IMR-90 (cell line): Measurements from ENCODE around the gene PTGES. TPM values are rescaled to one million over a fixed set of nuclear protein-coding genes. Genes with fewer than 3 reads are reported as not detected.

Source experiments
- ATAC-seq: fragments of 200-7000 bp; cut with Tn5 transposase; 2 replicates; pipeline ENCODE4 v1.9.1; 2020; ENCODE audit warnings: low read depth, mild to moderate bottlenecking, moderate library complexity
- BruUV-seq: library from RNA; stranded (reverse); fragments of 400-500 nt; replicated peaks from 2 replicates; lab custom pipeline; 2021; lab: Mats Ljungman, UMichigan
- CTCF ChIA-PET: fragments of 300-600 bp; formaldehyde crosslinking; extraction: SDS; loops from one replicate; lab custom pipeline; 2021; ENCODE audit warnings: antibody characterized with exemption; lab: Yijun Ruan, JAX
- POLR2A ChIA-PET: fragments of 300-600 bp; sonication (Branson Sonifier 250); formaldehyde crosslinking; loops from one replicate; lab custom pipeline; 2022; ENCODE audit warnings: antibody characterized with exemption; ENCODE audit not compliant: unreplicated experiment; lab: Charles Lee
- DNase-seq: peaks from one replicate; pipeline ENCODE4 v3.0.0; 2013
- H2AFZ ChIP-seq: replicated peaks from 2 replicates; pipeline ENCODE3; 2013; ENCODE audit warnings: low read length, mild to moderate bottlenecking; ENCODE audit not compliant: poor library complexity
- H2AK5ac ChIP-seq: 2 replicates; pipeline ENCODE4 v1.6.1; 2013; ENCODE audit warnings: low read depth, low read length, inconsistent platforms
- H2AK9ac ChIP-seq: replicated peaks from 2 replicates; pipeline ENCODE3; 2013; ENCODE audit warnings: mild to moderate bottlenecking, low read depth, low read length, moderate library complexity; ENCODE audit not compliant: poor library complexity
- H2BK120ac ChIP-seq: 2 replicates; pipeline ENCODE4 v1.6.1; 2013; ENCODE audit warnings: low read depth, low read length, inconsistent platforms
- H2BK15ac ChIP-seq: 3 replicates; pipeline ENCODE4 v1.6.1; 2013; ENCODE audit warnings: low read depth, low read length, inconsistent platforms
- H2BK20ac ChIP-seq: 2 replicates; pipeline ENCODE4 v1.6.1; 2013; ENCODE audit warnings: low read depth, mild to moderate bottlenecking, inconsistent platforms, low read length, moderate library complexity
- H2BK5ac ChIP-seq: 2 replicates; pipeline ENCODE4 v1.6.1; 2013; ENCODE audit warnings: mild to moderate bottlenecking, low read depth, low read length, inconsistent platforms; ENCODE audit not compliant: poor library complexity, severe bottlenecking
- H3K14ac ChIP-seq: replicated peaks from 2 replicates; pipeline ENCODE4 v1.6.1; 2013; ENCODE audit warnings: low read depth, low read length, inconsistent platforms
- H3K18ac ChIP-seq: 2 replicates; pipeline ENCODE4 v1.6.1; 2013; ENCODE audit warnings: low read depth, low read length, control low read depth
- H3K23ac ChIP-seq: 2 replicates; pipeline ENCODE4 v1.6.1; 2013; ENCODE audit warnings: low read depth, low read length, inconsistent platforms
- H3K27ac ChIP-seq: 2 replicates; pipeline ENCODE4 v1.5.1; 2013; ENCODE audit warnings: mild to moderate bottlenecking, control low read depth, low read length; ENCODE audit not compliant: insufficient read depth
- H3K27me3 ChIP-seq: 2 replicates; pipeline ENCODE4 v1.6.1; 2013; ENCODE audit warnings: low read length; ENCODE audit not compliant: control insufficient read depth, insufficient read depth
- H3K36me3 ChIP-seq: 2 replicates; pipeline ENCODE4 v1.6.1; 2013; ENCODE audit warnings: low read length, mixed read lengths; ENCODE audit not compliant: control insufficient read depth, insufficient read depth
- H3K4ac ChIP-seq: 2 replicates; pipeline ENCODE4 v1.6.1; 2013; ENCODE audit warnings: low read depth, low read length, inconsistent platforms
- H3K4me1 ChIP-seq: 2 replicates; pipeline ENCODE4 v1.6.1; 2013; ENCODE audit warnings: low read length, mixed read lengths; ENCODE audit not compliant: control insufficient read depth, insufficient read depth
- H3K4me2 ChIP-seq: 2 replicates; pipeline ENCODE4 v1.6.1; 2013; ENCODE audit warnings: low read depth, mild to moderate bottlenecking, control low read depth, low read length, moderate library complexity
- H3K4me3 ChIP-seq: 2 replicates; pipeline ENCODE4 v1.5.1; 2013; ENCODE audit warnings: low read depth, mild to moderate bottlenecking, control low read depth, low read length, moderate library complexity; ENCODE audit not compliant: insufficient read depth
- H3K56ac ChIP-seq: 2 replicates; pipeline ENCODE4 v1.6.1; 2013; ENCODE audit warnings: low read length, inconsistent platforms; ENCODE audit not compliant: insufficient read depth; ENCODE audit errors: extremely low read depth
- H3K79me1 ChIP-seq, 2 experiments: 2 replicates each; pipeline ENCODE4 v1.6.1; 2013; ENCODE audit warnings: low read length in 2 of 2, inconsistent platforms in 1 of 2, low read depth in 1 of 2
- H3K9ac ChIP-seq: 2 replicates; pipeline ENCODE4 v1.6.1; 2013; ENCODE audit warnings: low read depth, low read length, control low read depth
- H3K9me1 ChIP-seq: 2 replicates; pipeline ENCODE4 v1.6.1; 2013; ENCODE audit warnings: low read length, inconsistent platforms; ENCODE audit not compliant: insufficient read depth
- H3K9me3 ChIP-seq: 2 replicates; pipeline ENCODE4 v1.6.1; 2013; ENCODE audit warnings: low read length; ENCODE audit not compliant: control insufficient read depth, insufficient read depth
- H4K20me1 ChIP-seq: 2 replicates; pipeline ENCODE4 v1.6.1; 2013; ENCODE audit warnings: low read length, inconsistent platforms; ENCODE audit not compliant: insufficient read depth
- H4K5ac ChIP-seq: 2 replicates; pipeline ENCODE4 v1.6.1; 2013; ENCODE audit warnings: mild to moderate bottlenecking, low read depth, low read length, control low read depth
- H4K8ac ChIP-seq, 2 experiments: 2 replicates each; pipeline ENCODE4 v1.6.1; 2013; ENCODE audit warnings: low read depth in 2 of 2, low read length in 2 of 2, control low read depth in 1 of 2, inconsistent platforms in 1 of 2
- H4K91ac ChIP-seq: 2 replicates; pipeline ENCODE4 v1.6.1; 2013; ENCODE audit warnings: low read depth, low read length, inconsistent platforms; ENCODE audit not compliant: insufficient read depth
- CEBPB ChIP-seq: IDR thresholded peaks from 2 replicates; pipeline ENCODE4 v1.6.1; 2012; ENCODE audit warnings: low read depth, low read length, improper control_type of control experiment
- CHD1 ChIP-seq: IDR thresholded peaks from 2 replicates; pipeline ENCODE4 v1.6.1; 2012; ENCODE audit warnings: low read depth, low read length, improper control_type of control experiment
- CTCF ChIP-seq: conservative IDR thresholded peaks from 2 replicates; pipeline ENCODE4 v1.5.1; 2012; ENCODE audit warnings: mild to moderate bottlenecking, low read depth, low read length, improper control_type of control experiment
- FOS ChIP-seq: fragments of 150-350 bp; IDR thresholded peaks from 2 replicates; pipeline ENCODE4 v1.6.1; 2016; ENCODE audit warnings: low read depth, low read length
- POLR2A ChIP-seq: IDR thresholded peaks from 2 replicates; pipeline ENCODE4 v1.6.1; 2012; ENCODE audit warnings: mild to moderate bottlenecking, low read depth, low read length
- RCOR1 ChIP-seq: IDR thresholded peaks from 2 replicates; pipeline ENCODE4 v1.6.1; 2012; ENCODE audit warnings: mild to moderate bottlenecking, low read length, improper control_type of control experiment; ENCODE audit not compliant: insufficient replicate concordance
- RFX5 ChIP-seq: IDR thresholded peaks from 2 replicates; pipeline ENCODE4 v1.8.0; 2012; ENCODE audit warnings: low read depth, mild to moderate bottlenecking, low read length, moderate library complexity
- USF2 ChIP-seq: fragments of 150-350 bp; IDR thresholded peaks from 2 replicates; pipeline ENCODE4 v1.6.1; 2017; ENCODE audit warnings: mild to moderate bottlenecking, antibody characterized with exemption, low read length, low read depth
- WGBS, 2 experiments: methylation state at CpG; one replicate each; pipeline versions ENCODE4 v1.1.5 to v1.1.7; 2013; ENCODE audit warnings: missing lambda C conversion rate in 2 of 2; ENCODE audit not compliant: insufficient read length in 1 of 2; ENCODE audit errors: extremely low coverage in 2 of 2; 5-methylcytosine and 5-hydroxymethylcytosine counted together
- dilution Hi-C: fragments of 300-500 bp; cut with HindIII; formaldehyde crosslinking; loops from one replicate; pipeline ENCODE4 v1.14.3; 2018; ENCODE audit warnings: low sequenced_read_pairs; ENCODE audit not compliant: unreplicated experiment
- in situ Hi-C: fragments of 300-500 bp; cut with MboI; formaldehyde crosslinking; loops from 3 replicates; pipeline ENCODE4 v1.14.3; 2019; ENCODE audit warnings: low sequenced_read_pairs, inconsistent platforms, mixed read lengths
- intact Hi-C: fragments of 100-400 bp; cut with micrococcal nuclease; formaldehyde crosslinking; loops from 2 replicates; pipeline ENCODE4 v1.10.0; 2022
- polyA plus RNA-seq, 3 experiments: library from polyadenylated mRNA; depleted of rRNA; stranded (reverse); fragments of >200 nt; gene quantifications; 2 replicates each; pipeline ENCODE4 v1.2.3, GENCODE V29; 2012; ENCODE audit warnings: low replicate concordance in 1 of 3
- total RNA-seq: library from RNA; depleted of rRNA; stranded (reverse); fragments of >200 nt; gene quantifications from 2 replicates; pipeline ENCODE4 v1.2.3, GENCODE V29; 2012

Gene PTGES
- total and polyA plus RNA-seq, 2 of the 4 experiments (the other 2 are of a cell fraction), result 3.2 to 6.3 TPM

- in situ Hi-C loops (no loop called here), dilution Hi-C loops (no loop called here), intact Hi-C loops (loop anchor here (5.0 kb wide), 1 partner anchor 47 kb away; the partner anchor contains the start of gene PRRX2)
- Histone ChIP-seq H2BK15ac (peak overlapping the region; percentile 33; the same call in 1 of the 3 replicates), H3K18ac (peak overlapping the region; percentile 46; the same call in 1 of the 2 replicates), H4K20me1 (peaks cover 10% of the 10 kb centered on the region; the same call in 1 of the 2 replicates), H3K23ac (peak overlapping the region; percentile 83), H3K27ac (peak overlapping the region; percentile 63), H3K56ac (peak overlapping the region; percentile 1), H4K5ac (peak overlapping the region; percentile 22), H3K27me3 (no peaks in the 10 kb centered on the region), H3K4me3 (no peak overlapping the region), H3K79me1 (peaks cover 7 to 68% of the 10 kb centered on the region in 2 experiments), H3K36me3 (peaks cover 3% of the 10 kb centered on the region), H3K4me2 (no peak overlapping the region), H4K8ac (peak overlapping the region; percentile 55 to 75; a peak in 2 of 4 replicates), H2BK120ac (peak overlapping the region; percentile 77), H2AK5ac (peak overlapping the region; percentile 96), H3K4me1 (peaks cover 40% of the 10 kb centered on the region), H3K9me3 (no peaks in the 10 kb centered on the region), H2BK20ac (peak overlapping the region; percentile 80), H3K4ac (peak overlapping the region; percentile 91), H3K9ac (no peak overlapping the region), H3K9me1 (peaks cover 35% of the 10 kb centered on the region), H2AK9ac (peak overlapping the region; percentile 58), H4K91ac (peak overlapping the region; percentile 92), H2BK5ac (no peak overlapping the region), H2AFZ (peak overlapping the region; percentile 41), H3K14ac (peak overlapping the region; percentile 54; the same call in 1 of the 2 replicates)
- WGBS, 2 experiments, result 95% methylated on average over 4 of the region's 15 CpGs; no CpG with 5 or more reads in 1 of the 2 experiments
- DNase-seq (no peak), ATAC-seq (no peak)
- no TSS peak for BruUV-seq
- ChIA-PET CTCF (interaction anchor here (0.6 to 2.1 kb wide), 2 partner anchors 12 to 57 kb away, joined by 3 to 8 read pairs; no protein-coding TSS in a partner anchor), POLR2A (no interaction called here)
- TF ChIP-seq CTCF (no peak), USF2 (no peak), POLR2A (no peak), RFX5 (no peak), RCOR1 (no peak), CEBPB (no peak), CHD1 (no peak), FOS (no peak)
Measured at GRCh38 chr9:129714511-129715061, 38.3 kb downstream of the PTGES start.
